Measurements from ENCODE around the gene KRT86. TPM values are rescaled to one million over a fixed set of nuclear protein-coding genes. Genes with fewer than 3 reads are reported as not detected.

KRT86 gene
- not detected in 2 replicates for total RNA-seq

DNA sequence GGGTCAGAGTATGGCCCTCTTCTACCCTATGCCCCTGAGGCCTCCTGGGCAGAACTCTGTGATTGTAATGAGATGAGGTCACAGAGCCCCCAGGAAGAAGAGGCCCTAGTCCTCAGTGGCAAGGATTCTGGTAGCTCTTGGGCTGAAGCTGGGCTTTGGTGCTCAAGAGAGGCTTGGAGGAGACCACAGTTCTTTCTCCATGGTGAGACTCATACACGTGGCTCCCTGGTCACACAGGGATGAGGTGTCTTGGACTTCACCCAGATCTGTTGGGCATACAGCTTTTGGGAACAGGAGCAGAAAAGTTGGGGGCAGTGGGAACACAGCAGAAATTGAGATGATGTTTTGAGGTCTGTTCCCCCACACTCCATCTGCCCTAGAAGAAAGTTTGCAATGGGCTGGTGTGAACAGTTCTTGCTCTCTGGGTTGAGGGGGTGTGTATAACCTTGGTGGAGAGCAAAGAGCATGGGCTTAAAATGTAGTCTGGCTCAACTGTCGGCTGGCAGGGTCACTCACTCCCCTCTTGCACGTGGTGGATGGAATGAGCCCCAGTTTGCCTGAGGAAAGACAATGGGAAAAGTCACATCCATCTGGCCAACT lies at the start of gene KRT86:
TSS of gene KRT86 (plus strand) at position 125 of the 600 bp plus-strand sequence. CDS start 27,272 bp downstream, outside the sequence.
- no peak for DNase-seq

- no peak for DNase-seq
Measured at GRCh38 chr12:52225752-52226151, 48.7 kb upstream of the KRT86 start.

GRCh38 chr12:52226446-52226845 lies 48.0 kb upstream of the KRT86 start:
- DNase-seq: no peak

DNA sequence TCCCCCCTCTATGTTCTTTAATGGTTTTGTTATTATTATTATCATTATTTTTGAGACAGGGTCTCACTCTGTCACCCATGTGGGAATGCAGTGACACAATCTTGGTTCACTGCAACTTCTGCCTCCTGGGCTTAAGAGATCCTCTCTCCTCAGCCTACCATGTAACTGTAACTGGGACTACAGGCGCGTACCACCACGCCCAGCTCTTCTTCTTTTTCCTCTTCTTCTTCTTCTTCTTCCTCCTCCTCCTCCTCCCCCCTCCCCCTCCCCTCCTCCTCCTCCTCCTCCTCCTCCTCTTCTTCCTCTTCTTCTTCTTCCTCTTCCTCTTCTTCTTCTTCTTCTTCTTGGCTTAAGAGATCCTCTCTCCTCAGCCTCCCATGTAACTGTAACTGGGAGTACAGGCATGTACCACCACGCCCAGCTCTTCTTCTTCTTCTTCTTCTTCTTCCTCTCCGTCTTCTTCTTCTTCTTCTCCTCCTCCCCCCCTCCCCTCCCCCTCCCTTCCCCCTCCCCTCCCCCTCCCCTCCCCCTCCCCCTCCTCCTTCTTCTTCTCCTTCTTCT lies 46.8 kb upstream of the KRT86 start:
- DNase-seq: no peak

DNA sequence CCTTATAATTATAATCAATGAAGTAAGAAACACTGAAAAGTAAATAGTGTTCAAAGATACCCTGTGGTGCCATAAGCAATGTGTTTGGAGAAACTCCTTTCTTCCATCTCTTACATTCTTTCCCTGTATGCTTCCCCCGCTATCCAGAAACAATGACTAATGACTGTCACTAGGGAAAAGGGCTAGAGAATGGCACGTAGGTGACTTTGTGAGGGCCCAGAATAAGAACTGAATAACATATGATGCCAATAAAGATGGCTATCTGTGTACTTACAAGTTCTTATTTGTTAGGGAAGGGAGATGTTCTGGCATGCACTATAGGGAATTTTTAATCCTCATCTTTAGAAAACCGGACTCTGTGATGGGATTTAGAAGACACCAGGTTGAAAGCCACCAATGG lies 46.1 kb upstream of the KRT86 start:
- no peak for DNase-seq

DNA sequence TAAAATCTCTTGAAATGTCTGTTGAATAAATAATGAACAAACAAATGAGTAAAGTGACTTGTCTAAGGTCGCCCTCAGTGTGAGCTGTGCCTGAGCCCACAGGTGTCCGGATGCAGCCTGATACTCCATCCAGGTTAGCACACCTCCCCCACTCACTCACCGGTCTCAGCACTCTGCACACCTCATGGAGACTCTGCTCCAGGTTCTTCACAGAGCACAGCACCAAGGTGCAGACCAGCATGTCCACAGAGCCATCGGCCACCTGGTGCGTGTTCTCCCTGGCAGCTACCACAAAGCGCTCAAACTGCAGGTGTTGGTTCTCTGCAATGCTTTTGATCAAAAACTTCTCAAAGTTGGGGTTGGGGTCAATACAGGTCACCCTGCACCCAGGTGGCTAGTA lies 45.5 kb upstream of the KRT86 start:
- DNase-seq: no peak

GRCh38 chr12:52229836-52230343 lies 44.6 kb upstream of the KRT86 start:
- DNase-seq: no peak

DNA sequence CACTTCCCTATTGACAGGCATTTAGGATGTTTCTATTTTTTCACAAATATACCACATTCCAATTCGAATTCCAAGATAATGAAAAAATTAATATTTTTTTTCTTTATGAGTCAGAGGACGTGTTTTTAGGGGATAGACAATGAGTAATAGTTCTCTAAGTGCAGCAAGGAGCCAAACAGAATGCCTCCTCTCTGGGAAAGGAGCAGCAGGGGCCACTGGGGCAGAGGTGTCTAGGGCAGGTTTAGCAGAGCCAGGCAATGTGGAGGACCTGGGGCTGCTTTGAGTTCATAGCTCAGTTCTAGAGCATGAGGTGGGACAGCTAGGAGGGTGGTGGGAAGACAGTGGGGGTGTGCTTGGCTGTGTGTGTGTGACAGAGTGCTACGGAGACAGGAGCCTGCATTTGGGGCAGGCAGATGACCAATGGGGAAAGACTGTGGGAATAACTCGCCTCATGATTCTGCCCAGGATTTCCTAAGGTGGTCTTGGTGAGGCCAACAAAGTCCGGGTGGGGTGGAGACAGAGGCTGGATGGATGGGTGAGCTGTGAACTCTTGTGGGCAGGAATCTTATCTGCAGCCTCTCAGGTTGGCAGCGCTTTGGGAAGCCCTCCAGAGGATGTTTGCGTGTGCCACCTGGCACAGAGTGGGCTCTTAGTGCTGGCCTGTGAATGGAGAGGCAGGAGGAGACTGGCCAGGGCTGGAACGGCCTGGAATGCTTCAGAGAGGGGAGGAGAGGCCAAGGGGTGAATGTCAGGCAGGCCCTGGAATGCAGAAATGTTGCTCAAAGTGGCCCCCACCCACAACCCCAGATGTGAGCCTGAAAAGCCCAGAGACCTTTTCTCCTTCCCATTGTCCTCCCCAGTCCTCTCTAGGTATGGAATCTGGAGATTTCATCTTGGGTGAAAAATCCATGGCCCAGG lies 43.8 kb upstream of the KRT86 start:
- DNase-seq: peak; percentile 76

GRCh38 chr12:52231305-52232202 lies 42.9 kb upstream of the KRT86 start:
- DNase-seq: no peak

DNA sequence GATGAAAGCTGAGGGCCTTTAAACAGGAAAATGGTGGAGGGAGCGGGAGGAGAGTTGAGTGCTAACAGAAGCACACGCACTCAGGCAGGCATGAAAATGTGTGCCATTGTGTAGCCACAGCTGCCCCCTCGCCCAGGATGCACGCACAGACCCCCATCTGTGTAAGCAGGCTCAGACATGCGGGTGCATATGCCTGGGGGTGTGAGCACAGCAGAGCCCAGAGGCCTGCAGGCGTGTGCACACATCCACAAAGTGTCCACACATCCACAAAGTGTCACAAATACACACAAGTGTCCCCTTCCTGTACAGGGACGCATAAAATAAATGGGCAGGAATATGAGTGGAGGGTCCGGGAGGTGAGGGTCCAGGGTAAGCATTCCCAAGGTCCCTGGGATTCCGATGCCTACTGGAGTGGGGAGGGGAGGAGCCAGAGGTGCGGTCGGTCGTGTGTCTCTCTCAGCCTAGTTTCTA lies 42.2 kb upstream of the KRT86 start:
- DNase-seq: no peak

DNA sequence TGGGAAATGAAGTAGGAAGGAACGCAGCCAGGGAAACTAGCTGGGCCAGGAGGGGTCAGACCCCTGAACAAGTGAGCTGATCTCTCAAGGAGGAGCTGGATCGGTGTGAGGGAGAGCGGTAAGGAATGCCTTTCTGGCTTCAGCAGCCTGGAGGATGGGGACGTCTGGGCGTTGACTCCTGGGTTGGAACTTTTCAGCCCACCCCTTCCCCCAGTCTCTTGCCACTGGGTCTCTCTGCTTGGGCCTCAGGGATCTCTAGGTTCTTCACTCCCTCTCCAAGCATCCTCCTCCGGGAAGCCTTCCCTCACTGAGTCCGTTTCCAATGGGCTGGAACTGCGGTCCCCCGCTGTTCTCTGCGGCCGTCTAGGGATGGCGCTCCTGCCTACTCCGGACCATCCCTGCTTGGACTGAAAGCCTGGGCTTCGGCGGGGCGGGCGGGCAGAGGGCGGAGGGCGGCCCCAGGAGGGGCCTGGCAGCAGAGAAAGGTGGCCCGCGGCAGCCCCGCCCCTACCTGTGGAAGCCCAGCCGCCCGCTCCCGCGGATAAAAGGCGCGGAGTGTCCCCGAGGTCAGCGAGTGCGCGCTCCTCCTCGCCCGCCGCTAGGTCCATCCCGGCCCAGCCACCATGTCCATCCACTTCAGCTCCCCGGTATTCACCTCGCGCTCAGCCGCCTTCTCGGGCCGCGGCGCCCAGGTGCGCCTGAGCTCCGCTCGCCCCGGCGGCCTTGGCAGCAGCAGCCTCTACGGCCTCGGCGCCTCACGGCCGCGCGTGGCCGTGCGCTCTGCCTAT lies 41.6 kb upstream of the KRT86 start, which contains the start of gene KRT7:
TSS of gene KRT7 (plus strand) at position 570 of the 788 bp plus-strand sequence. CDS start at position 624, 54 bp downstream.
- peak; percentile 37 for DNase-seq

- peak; percentile 18 for DNase-seq
Measured at GRCh38 chr12:52233462-52234207, 40.8 kb upstream of the KRT86 start.

GRCh38 chr12:52234223-52234810 lies 40.1 kb upstream of the KRT86 start:
- DNase-seq: no peak

DNA sequence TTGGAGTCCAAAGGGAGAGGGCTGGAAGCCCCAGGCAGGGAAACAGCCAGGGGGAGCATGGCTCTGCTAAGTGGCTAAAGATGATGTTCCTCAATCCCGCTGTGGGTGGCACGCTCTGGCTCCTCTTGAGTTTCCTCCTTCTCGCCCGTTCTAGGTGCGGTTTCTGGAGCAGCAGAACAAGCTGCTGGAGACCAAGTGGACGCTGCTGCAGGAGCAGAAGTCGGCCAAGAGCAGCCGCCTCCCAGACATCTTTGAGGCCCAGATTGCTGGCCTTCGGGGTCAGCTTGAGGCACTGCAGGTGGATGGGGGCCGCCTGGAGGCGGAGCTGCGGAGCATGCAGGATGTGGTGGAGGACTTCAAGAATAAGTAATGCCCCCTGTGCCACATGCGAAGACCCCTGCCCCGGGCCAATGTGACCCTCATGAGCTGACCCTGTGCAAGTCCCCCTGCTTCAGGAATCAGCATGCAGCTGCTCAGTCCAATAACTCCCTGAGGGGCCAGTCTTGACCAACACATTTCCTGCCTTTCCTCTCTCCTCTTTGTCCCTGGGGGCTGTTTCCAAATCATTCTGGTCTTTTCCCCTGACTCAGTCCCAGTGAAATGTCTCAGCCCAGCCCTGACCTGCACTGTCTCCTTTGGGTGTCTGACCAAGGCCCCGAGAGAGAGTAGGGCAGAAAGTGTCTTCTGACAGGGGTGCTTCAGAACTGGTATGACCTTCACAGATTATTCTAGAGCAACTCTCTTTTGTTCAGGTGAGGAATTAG lies 39.3 kb upstream of the KRT86 start:
- DNase-seq: no peak

- DNase-seq: no peak
Measured at GRCh38 chr12:52235822-52236361, 38.6 kb upstream of the KRT86 start.

DNA sequence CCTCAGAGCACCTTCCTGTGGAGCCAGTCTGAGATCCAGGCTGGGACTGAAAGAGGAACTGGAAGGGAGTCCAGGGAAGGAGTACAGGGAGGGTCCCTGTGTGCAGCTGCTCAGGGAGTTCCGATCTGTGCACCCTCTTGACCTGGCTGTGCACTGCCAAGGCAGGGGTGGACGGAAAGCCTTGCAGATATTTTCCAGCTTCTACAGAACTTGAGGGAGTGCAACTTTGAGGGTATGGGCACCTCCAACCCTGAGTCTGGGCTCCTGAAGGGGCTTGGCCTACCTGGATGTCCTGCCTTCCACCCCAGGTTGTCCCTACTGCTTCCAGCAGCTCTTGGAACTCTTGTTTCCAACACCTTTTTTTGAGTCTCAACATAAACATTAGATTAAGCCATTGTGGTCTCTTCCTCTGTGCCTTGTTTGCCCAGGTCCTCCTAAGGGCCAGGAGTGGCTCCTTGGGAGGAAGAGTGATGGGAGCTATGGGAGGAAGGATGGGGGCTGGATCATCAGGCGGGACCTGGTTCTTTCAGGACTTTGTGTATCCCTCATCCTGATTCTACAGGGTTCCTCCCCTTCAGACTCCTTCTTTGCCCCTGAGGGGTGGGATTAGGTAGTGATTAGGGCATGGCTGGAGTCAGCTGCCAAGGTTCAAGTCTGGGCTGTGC lies 37.9 kb upstream of the KRT86 start:
- DNase-seq: no peak

DNA sequence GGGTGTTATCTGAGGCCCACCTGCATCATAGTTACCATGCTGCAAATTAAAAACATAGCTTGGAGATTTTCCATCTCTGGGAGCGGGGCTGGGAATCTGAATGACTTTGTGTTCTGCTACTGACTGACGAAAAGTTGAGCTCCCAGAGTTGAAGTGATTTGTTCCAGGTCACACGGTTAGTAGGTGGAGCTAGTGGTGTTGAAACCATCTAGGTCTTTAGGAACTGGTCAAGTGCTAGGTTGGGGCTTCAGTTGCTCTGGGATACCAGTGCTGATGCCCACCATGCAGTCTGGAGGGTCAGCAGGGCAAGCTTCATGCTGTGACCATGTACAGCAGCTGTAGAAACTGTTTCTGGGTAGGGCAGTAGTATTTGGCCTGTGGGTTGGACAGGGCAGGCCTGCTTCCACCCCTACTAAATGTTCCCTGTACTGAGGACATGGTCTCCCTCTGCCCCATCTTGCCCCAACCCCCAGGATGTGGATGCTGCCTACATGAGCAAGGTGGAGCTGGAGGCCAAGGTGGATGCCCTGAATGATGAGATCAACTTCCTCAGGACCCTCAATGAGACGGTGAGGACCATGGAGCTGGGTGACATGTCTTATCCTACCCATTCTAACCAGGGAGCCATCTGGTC lies 36.1 kb upstream of the KRT86 start:
- no peak for DNase-seq
